Stimulated activated CD8-positive, alpha-beta memory T cell treated with anti-CD3 and anti-CD28 coated beads, Interleukin-4, amount 100 ng/mL, for 24 hours (primary cell): ENCODE data around the gene ZSWIM2.
"Not testable (repeated sequence)": the region's sequence is repeated elsewhere in the genome, so short reads cannot be mapped to it uniquely, and the experiment has no call there.

Experiments
- DNase-seq: peaks from one replicate; pipeline ENCODE4 v3.0.0-alpha.2; 2020; ENCODE audit warnings: low read depth

The ZSWIM2 gene, protein sequence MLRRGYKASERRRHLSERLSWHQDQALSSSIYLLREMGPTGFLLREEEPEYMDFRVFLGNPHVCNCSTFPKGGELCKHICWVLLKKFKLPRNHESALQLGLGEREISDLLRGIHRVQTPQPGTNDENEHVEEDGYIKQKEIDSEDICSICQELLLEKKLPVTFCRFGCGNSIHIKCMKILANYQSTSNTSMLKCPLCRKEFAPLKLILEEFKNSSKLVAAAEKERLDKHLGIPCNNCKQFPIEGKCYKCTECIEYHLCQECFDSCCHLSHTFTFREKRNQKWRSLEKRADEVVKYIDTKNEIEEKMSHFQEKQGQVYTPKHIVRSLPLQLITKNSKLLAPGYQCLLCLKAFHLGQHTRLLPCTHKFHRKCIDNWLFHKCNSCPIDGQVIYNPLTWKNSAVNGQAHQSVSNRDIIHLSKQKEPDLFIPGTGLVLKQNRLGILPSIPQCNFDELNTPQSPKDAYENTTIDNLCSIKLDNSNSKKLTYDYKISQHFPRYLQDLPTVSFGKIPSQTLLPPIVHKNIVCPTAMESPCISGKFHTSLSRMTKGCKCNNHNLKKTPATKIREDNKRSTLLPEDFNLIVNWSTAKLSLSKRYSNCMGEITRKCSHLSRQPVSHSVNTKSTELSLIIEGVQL

DNA sequence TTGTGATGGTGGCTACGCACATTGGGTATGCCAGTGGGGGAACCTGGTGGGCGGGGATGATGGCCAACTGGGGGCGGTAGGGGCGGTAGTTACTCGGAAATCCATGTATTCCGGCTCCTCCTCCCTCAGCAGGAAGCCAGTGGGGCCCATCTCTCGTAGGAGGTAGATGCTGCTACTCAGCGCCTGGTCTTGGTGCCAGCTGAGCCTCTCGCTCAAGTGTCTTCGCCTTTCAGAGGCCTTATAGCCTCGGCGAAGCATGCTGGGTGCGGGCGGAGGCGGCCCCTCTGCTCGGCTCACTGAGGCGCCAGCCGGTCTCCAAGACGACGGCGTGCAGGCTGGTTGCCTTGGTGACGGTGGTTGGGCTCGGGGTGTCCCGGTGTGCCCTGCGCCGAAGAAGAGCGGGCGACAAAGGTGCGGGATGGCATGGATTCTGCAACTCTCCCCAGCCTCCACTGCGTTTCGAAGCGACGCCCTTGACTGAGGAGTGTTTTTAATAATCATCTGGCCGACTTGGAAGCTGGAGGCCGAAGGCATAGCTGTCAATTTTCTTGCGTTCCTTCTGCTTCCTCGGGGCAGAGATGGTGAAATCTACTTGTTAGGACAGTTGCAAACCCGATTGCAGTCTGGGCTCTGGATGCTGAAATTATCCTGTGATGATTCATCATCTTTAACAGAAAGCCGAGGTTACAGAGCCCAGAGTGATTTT lies at the start of gene ZSWIM2:
ZSWIM2 (minus strand) TSS at position 298 of the 706 bp plus-strand sequence; CDS start at position 258, 40 bp downstream.
- no peak for DNase-seq

DNA sequence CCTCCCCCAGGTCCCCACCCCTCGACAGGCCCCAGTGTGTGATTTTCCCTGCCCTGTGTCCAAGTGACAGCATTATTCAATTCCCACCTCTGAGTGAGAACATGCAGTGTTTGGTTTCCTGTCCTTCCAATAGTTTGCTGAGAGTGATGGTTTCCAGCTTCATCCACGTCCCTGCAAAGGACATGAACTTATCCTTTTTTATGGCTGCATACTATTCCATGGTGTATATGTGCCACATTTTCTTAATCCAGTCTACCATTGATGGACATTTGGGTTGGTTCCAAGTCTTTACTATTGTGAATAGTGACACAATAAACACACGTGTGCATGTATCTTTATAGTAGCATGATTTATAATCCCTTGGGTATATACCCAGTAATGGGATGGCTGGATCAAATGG lies 47.2 kb upstream of the ZSWIM2 start:
- DNase-seq = not testable (repeated sequence)

DNA sequence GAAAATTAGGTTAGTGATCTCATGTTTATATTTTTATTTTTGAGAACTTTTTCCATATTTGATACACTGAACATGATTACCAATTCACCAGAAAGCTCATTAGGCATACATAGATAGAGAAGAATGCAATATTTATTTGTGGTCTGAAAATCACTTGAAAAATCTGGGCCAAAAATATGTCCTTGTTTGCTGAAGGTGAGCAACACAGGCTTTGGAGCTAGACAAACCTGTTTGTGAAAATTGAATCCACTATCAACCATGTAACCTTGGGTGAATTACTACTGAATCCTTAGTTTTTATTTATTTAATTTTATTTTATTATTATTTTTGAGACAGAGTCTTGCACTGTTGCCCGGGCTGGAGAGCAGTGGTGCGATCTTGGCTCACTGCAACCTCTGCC lies 46.5 kb upstream of the ZSWIM2 start:
- DNase-seq = no peak

DNA sequence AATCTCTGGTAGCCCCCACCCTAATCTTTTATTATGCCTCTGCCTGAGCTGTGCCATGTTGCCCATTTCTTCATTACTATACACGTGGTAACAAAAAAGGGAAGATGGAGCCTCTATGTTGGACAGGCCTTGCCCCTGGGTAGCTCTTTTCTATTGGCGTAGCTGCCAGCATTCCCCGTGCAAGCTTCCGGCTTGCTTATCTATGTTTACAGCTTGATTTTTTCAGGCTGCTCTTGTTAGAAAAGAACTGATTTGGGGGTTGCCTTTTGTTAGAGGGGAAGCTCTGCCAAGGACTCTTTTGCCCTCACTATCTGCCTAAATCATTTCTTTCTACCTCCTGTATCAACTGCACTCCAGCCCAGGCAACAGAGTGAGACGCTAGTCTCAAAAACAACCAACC lies 45.5 kb upstream of the ZSWIM2 start:
- DNase-seq = no peak

DNA sequence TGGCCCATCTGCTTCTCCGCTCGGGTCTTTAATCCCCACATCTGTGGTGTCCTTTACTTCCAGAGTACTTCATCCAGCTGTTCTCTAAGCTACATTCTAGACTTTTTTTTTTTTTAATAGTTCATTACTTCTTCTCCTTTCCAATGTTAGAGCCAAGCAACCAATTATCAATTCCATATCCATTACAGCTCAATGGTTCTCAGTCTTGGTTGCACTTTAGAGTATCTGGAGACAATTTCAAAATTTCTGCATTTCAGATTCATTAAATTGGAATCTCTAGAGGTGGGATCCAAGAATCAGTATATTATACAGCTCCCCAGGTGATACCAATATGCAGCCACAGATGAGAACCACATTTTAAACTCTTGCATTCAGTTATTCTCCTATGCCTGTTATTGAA lies 43.9 kb upstream of the ZSWIM2 start:
- DNase-seq = no peak

DNA sequence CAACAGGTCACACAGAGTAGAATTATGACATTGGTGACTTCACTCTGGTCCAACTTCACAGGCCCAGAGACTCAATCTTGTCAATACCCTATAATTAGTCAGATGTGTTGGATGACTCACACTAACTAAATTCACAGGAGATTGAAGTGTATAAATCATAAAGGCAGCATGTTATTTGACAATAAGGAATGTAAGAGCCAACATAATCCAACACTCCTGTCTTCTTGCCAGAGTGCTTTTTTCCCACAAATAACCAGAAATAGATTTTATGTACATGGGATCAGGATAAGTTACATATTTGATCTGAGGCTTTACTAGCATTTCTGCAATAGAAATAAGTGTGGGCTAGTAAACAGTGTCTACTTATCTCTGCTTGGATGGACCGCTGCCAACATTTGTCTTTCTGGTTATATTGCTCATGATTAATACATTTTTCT lies 42.2 kb upstream of the ZSWIM2 start:
- DNase-seq = no peak

DNA sequence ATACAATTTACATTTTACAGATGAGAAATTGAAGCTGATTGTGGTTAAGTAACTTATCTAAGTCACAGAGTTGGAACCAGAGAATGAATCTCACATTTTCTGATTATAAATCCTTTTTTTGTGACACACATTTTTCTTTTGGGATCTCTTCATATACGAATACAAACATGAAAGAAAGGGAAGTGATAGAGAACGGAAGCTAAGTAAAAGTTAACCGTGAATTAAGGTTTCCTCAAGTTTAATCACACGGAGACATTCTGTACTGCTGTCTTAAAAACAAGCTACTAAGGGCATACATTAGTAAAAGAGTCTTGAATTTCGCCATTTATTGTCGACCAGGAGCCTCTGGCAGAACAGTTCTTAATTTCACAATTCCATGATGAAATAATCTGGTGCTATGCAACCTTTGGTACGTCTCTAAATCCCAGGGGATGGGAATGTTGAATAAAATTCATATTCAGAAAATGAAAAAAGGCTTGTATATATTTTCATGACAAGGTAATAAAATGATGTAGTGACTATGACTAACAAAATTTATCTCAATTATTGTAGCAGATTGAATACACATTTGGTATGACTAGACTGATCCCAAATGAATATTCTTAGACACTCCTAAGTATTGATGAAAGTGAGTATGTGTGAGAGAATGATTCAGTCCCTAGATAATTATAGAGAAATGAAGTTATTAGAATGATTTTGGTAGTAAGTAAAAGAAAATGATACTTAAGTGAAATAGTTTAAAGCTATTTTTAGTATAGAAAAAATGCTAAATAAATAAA lies 40.3 kb upstream of the ZSWIM2 start:
- no peak for DNase-seq

DNA sequence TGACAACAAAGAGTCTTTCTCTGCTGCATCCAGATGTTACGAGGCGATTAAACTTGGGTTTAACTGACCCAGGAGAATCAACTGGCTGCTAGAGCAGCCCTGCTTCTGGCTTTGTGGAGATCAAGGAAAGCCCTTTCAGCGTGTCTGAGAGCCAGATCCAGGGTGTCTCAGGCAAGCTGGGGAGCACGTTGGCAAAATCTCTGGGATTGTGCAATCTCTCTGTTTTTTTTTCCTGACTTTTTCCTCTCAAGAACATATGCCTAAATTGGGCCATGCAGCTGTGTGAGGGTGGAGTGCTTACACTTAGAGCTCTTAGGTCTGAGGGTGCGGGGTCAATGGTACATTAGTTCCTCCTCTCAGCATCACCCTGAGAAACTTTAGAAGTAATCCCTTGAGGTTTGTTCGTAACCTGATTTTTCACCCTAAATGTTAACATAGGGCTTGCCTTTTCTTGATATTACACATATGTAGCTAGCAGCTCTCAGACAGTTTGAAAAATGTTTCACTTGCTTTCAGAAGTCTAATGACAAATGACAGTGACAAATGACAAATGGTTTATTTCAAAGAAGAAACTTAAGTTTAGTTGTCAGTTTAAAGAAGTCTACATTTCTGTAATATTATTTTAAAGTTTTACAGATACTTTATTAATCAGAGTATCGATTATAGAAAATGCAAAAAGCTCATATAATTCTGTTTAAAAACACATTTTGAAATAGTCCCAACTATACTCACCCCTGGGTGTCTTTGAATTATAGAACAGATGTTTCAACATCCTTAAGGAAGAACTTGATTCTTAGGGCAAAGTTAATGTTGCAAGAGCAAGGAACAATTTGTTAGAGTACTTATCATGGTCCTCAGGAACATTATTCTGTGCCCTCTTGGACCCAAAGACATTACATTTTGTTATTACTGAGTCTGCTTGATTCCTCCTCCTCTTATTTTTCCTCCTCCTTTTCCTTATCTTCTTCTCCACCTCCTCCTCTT lies 38.4 kb upstream of the ZSWIM2 start:
- DNase-seq = no peak

DNA sequence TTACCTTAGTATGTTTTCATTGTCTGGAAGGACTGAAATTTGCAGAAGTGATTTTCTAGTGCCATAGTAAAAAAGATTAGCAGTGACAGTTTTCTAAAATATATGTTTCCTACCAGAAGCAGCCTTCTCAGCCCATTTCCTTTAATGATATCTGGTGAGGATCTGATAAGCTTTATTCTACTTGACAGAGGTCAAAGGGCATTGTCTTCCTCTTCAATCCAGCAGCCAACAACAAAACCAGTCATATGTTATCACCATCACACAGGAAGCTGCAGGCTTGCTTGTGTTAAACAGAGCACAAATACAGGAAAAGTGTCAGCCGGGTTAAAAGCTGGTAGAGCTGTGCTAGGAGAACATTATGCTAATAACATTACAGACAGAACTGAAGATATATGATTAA lies 35.6 kb upstream of the ZSWIM2 start:
- DNase-seq = no peak

DNA sequence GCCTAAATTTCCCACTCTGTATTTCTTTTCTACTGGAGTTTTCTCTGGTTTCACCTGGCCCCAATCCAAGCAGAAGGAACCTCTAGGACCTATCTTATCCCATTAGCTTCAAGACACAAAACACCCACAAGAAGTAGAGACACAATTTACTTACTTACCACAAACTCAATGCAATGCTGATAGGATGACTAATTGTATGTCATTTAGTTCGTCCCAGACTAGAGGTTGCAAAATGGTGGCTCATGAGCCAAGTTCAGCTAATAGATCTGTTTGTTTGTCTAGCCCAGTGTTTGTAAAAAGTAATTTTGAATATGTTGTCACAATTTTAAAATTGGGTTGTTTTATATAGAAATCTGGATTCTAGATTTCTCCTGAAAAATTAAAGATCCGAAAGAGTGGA lies 34.7 kb upstream of the ZSWIM2 start:
- no peak for DNase-seq

DNA sequence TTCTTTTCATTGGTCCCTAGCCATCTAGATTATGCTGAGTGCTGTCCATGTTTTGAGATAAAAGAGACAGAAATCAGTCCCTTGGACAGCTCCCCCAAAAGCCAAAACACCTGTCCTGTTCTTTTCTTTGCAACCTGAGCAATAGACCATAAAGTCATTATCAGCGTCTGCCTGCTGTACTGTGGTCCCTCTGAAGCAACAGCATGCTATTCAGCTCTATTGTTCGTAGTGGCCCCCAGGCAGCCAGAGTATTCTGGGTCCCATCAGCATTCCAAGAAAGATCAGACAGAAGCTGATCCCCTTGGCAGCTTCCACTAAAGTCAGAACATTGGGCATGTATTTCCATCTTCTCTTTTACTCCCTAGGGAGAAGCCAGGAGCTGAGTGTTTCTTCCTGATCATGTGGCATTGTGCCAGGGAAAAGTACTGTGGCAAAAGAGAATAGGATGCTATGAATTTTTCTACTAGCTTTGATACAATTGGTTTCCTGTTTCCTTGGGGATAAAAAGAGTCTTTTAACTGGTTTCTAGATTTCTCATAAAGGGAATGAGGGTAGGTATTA lies 33.6 kb upstream of the ZSWIM2 start:
- no peak for DNase-seq

DNA sequence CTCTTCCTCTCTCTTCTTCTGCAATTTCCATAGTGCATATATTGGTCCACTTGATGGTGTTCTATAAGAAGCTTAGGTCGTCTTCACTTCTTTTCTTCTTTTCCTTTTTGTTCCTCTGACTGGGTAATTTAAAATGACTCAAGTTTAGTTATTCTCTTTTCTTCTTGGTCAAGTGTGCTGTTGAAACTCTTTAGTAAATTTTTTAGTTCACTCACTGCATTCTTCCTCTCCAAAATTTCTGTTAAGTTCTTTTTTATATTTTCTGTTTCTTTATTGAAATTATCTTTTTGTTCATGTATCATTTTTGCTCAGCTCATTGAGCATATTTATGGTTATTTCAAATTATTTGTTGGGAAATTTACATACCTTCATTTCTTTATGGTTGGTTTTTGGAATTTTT lies 32.7 kb upstream of the ZSWIM2 start:
- DNase-seq = no peak

DNA sequence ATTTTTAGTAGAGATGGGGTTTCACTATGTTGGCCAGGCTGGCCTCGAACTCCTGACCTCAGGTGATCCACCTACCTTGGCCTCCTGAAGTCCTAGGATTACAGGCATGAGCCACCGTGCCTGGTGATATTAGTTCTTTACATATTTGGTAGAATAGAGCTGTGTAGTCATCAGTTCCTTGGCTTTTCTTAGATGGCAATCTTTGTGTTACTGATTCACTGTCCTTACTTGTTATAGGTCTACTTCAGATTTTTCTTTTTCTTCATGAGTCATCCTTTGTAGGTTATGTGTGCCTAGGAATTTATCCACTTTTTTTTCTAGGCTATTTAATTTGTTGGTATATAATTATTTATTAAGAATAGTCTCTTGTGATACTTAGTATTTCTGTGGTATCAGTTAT lies 30.3 kb upstream of the ZSWIM2 start:
- DNase-seq = no peak

DNA sequence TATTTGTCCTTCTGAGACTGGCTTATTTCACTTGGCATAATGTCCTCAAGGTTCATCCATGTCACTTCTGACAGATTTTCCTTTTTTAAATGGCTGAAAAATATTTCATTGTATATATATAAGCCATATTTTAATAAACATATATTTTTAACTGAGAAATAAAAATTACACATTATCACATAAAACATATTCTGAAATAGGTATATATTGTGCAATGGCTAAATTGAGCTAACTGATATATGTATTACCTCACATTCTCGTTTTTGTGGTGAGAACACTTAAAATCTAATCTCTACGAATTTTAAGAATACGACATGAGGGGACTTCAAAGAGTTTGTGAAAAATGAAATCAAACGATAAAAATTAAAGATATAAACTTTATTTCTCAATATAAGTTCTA lies 25.7 kb upstream of the ZSWIM2 start:
- DNase-seq = no peak

DNA sequence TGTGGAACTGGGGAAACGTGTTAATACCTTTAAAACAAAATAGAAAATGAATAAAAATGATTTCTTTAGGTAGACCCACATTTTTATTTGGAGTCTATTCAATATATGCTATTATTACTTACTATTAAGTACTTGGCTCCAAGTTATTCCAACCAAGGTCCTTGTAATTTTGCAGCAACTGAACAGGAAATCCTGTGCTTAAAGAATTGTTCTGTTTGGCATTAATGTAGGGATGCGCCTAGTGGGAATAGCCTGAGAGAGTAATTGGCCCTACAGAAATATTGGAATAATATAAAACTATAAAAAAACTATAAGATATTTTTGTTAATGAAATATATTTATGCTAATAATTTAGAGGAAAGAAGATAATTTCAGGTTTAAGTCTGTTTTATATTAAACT lies 22.9 kb upstream of the ZSWIM2 start:
- DNase-seq = no peak

DNA sequence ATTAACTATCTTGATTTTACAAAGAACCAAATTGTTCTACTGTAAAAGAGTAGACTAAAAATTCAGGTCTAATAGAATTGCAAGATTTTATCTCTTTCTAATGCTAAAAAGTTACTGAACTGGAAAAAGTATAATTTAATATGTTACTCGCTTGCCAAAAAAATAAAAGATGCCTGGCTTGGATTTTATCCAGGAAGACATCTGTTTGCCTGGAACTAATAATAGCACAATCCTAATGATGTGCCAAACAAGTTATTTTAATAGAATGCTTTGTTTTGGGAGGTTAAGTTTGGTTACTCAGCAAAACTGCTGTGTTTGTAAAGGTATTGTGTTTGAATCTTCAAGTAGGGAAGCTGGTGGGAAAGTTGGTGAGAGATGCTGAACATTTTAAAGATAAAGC lies 19.4 kb upstream of the ZSWIM2 start:
- DNase-seq = no peak

DNA sequence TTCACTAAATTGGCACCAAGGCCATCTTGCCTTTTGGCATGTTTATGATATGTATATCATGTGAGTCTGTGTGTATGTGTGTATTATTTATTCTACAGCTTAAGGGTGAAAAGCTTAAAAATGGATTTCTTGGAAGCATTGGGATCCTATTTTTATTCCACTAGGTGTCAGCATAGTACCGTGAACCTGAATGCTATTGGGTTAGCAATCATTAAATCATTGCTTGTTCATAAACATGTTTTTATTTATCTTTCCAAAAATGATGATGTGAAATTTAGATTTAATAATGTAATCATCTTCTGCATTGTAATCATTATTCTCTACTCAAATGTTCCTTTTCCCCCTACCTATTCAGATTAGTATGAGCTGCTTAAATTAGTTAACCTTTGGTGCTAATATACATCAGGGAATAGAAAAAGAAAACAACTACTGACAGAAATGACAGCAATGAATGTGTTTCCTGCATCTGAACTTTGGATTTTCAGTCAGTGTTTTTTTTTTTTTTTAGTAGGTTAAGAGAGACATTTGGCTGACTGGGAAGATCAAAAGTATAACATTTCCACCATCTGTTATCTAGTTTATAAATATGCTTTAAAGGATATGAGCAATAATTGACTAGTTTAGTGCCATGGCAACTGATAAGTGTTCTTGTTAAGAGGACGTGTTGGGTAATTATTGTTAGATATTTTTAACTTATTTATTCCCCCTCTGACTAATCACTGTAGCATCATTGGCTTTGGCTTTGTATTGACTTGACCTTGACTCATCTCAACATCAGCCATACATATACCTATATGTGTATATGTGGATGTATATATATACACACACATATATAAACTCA lies 14.1 kb upstream of the ZSWIM2 start:
- no peak for DNase-seq

DNA sequence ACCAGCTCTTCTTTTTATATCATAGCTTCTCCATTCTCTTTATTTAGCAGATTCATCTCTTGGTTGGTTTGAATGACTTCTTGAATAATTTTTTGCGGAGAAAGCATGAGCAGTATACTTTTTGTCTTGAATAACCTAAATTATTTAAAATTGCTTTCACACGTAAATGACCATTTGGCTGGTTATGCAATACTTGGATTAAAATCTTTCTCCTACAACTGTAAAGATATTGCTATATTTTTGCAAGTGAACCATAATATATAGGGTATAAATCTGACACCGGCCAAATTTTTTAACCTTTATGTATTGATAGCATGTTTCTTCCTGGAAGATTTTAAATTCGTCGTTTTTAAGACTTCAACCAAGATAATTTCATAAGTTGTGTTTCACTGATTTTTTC lies 6.2 kb upstream of the ZSWIM2 start:
- no peak for DNase-seq

DNA sequence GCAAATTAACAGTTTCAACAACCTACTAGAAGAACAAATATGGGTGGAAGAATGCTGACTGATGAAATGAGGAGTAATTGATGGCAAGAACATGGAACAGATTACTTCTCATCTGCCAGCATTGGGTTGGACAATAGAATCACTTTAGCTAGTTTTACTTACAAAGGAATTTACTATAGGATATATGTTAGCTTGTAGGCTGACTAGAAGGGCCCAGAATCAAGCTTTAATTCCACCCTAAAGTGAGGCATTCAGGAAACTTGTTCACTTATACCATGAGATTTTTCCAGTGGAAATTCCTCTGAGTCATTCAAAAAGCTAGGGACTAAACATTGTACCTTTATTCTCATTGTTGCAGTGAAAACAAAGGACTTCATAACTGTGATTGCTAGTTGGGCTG lies 5.0 kb upstream of the ZSWIM2 start:
- DNase-seq = no peak

DNA sequence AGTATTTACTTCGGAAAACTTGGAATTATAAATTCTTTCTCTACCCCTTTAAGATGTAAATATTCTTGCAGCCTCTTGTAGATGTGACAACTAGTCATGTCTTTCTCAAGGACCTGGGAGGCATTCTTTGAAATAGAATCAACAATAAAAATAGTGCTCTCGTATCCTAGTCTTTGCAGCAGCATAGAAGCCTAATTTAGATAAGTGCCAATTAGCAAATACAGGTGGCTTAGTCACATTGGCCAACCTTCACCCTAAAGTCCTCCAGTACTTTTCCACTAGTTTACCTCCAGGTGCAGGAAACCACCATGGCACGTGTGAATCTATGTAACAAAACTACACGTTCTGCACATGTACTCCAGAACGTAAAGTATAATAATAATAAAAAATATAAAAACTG lies 3.5 kb upstream of the ZSWIM2 start:
- no peak for DNase-seq
